Measurements from ENCODE around the gene PDE6A.

PDE6A gene

GRCh38 chr5:149857499-149857898 lies 87.1 kb downstream of the PDE6A start:
- peak; percentile 88 for DNase-seq

- peak; percentile 54 for DNase-seq
Measured at GRCh38 chr5:149855366-149855765, 89.2 kb downstream of the PDE6A start.

GRCh38 chr5:149854866-149855265 lies 89.7 kb downstream of the PDE6A start:
- DNase-seq = no peak

- DNase-seq = no peak
Measured at GRCh38 chr5:149853701-149854100, 90.9 kb downstream of the PDE6A start.

- no peak for DNase-seq
Measured at GRCh38 chr5:149853331-149853648, 91.3 kb downstream of the PDE6A start.

GRCh38 chr5:149852641-149853330 lies 91.8 kb downstream of the PDE6A start:
- DNase-seq = peak; percentile 43

GRCh38 chr5:149851211-149851610 lies 93.4 kb downstream of the PDE6A start:
- no peak for DNase-seq

GRCh38 chr5:149849966-149850910 lies 94.4 kb downstream of the PDE6A start:
- no peak for DNase-seq

- no peak for DNase-seq
Measured at GRCh38 chr5:149849280-149849965, 95.2 kb downstream of the PDE6A start.

GRCh38 chr5:149847611-149848010 lies 97.0 kb downstream of the PDE6A start:
- DNase-seq = no peak

GRCh38 chr5:149846021-149846420 lies 98.6 kb downstream of the PDE6A start:
- no peak for DNase-seq

GRCh38 chr5:149845601-149846000 lies 99.0 kb downstream of the PDE6A start:
- no peak for DNase-seq

- DNase-seq = no peak
Measured at GRCh38 chr5:149841851-149842793, 102.5 kb downstream of the PDE6A start.

GRCh38 chr5:149840226-149840825 lies 104.3 kb downstream of the PDE6A start:
- no peak for DNase-seq

- no peak for DNase-seq
Measured at GRCh38 chr5:149839761-149840160, 104.8 kb downstream of the PDE6A start.

- no peak for DNase-seq
Measured at GRCh38 chr5:149838881-149839739, 105.5 kb downstream of the PDE6A start.

- peak; percentile 32 for DNase-seq
Measured at GRCh38 chr5:149837680-149838269, 106.8 kb downstream of the PDE6A start.

GRCh38 chr5:149836451-149837139 lies 108.0 kb downstream of the PDE6A start:
- DNase-seq = no peak

- DNase-seq = peak; percentile 55
Measured at GRCh38 chr5:149834246-149834855, 110.2 kb downstream of the PDE6A start.
